Esophagus muscularis mucosa (tissue), 4 donors: Measurements from ENCODE around the gene F7. TPM values are rescaled to one million over a fixed set of nuclear protein-coding genes. Genes with fewer than 3 reads are reported as not detected.

Experiments
- DNase-seq: peaks from one replicate; pipeline ENCODE4 v3.0.0-alpha.2; 2017; ENCODE audit errors: extremely low spot score
- H3K27ac ChIP-seq, 4 donors: fragments of 200-600 bp; sonication (generic); replicated peaks in 1 of 4; 1 replicate in 3 of 4; 2 replicates in 1 of 4; pipeline ENCODE4 v1.5.1; 2016 to 2019; ENCODE audit warnings: mild to moderate bottlenecking in 1 of 4
- H3K27me3 ChIP-seq, 4 donors: fragments of 200-600 bp; sonication (generic); one replicate each; pipeline versions ENCODE4 v1.5.1 to v1.6.0; 2016 to 2019
- H3K36me3 ChIP-seq, 4 donors: fragments of 200-600 bp; sonication (generic); one replicate each; pipeline ENCODE4 v1.5.1; 2016 to 2019
- H3K4me1 ChIP-seq, 4 donors: fragments of 200-600 bp; sonication (generic); one replicate each; pipeline ENCODE4 v1.5.1; 2016 to 2019
- H3K4me3 ChIP-seq, 4 donors: fragments of 200-600 bp; sonication (generic); 1 replicate in 2 of 4; 2 replicates in 2 of 4; pipeline ENCODE4 v1.5.1; 2016 to 2019; ENCODE audit warnings: mild to moderate bottlenecking in 4 of 4, moderate library complexity in 1 of 4
- H3K9me3 ChIP-seq, 4 donors: fragments of 200-600 bp; sonication (generic); 1 replicate in 3 of 4; 2 replicates in 1 of 4; pipeline ENCODE4 v1.5.1; 2016 to 2019
- CTCF ChIP-seq, 3 experiments: fragments of 200-600 bp in 2 of 3; fragments of 450-650 bp in 1 of 3; sonication (generic) in 2 of 3; IDR thresholded peaks; one replicate each; pipeline ENCODE4 v1.5.1; 2017 to 2019; ENCODE audit warnings: antibody characterized with exemption in 3 of 3, mild to moderate bottlenecking in 2 of 3, moderate library complexity in 1 of 3
- EP300 ChIP-seq: sonication (generic); formaldehyde crosslinking; IDR thresholded peaks from one replicate; pipeline ENCODE4 v1.6.1; 2017; ENCODE audit warnings: antibody characterized with exemption
- POLR2A ChIP-seq: fragments of 450-650 bp; IDR thresholded peaks from one replicate; pipeline ENCODE4 v1.6.1; 2017; ENCODE audit warnings: antibody characterized with exemption, moderate library complexity, mild to moderate bottlenecking, low read depth
- POLR2AphosphoS5 ChIP-seq, 2 donors: sonication (generic); formaldehyde crosslinking; IDR thresholded peaks; one replicate each; pipeline ENCODE4 v1.6.1; 2017; ENCODE audit warnings: antibody characterized with exemption in 2 of 2
- WGBS: methylation state at CpG from one replicate; pipeline ENCODE4 v1.1.5; 2018; 5-methylcytosine and 5-hydroxymethylcytosine counted together
- intact Hi-C: fragments of 100-400 bp; cut with DNase I; formaldehyde crosslinking; loops from one replicate; pipeline ENCODE4 v1.15.1; 2023
- total RNA-seq, 4 donors: library from RNA; depleted of rRNA; stranded (reverse); fragments of >200 nt; gene quantifications; one replicate each; pipeline versions ENCODE4 v1.1.0 to v1.2.1, GENCODE V29; 2016

Gene F7
- total RNA-seq, 4 donors from 2014 or later = 0.66 to 1.6 TPM; not detected in 2

GRCh38 chr13:113061796-113062425 lies 43.7 kb upstream of the F7 start:
- DNase-seq = no peak
- peaks cover 0 to 4% (median 0%) of the 10 kb centered on the region in 4 donors for H3K27me3 ChIP-seq
- TF ChIP-seq CTCF (IDR thresholded peaks at IDR 0.05) (no peak), POLR2A (no peak), EP300 (no peak), POLR2AphosphoS5 (IDR thresholded peaks at IDR 0.05) (no peak)
- peaks cover 0 to 59% (median 4%) of the 10 kb centered on the region in 4 donors for H3K36me3 ChIP-seq
- WGBS = 81% methylated on average over 12 of the region's 14 CpGs
- no peak overlapping the region for H3K4me3 ChIP-seq
- intact Hi-C loops = no loop called here
- H3K9me3 ChIP-seq = peaks cover 0 to 8% (median 0%) of the 10 kb centered on the region in 4 donors
- H3K4me1 ChIP-seq = no peaks in the 10 kb centered on the region
- H3K27ac ChIP-seq = no peak overlapping the region

GRCh38 chr13:113062691-113063090 lies 42.9 kb upstream of the F7 start:
- Histone ChIP-seq H3K27me3 (peaks cover 0 to 4% (median 0%) of the 10 kb centered on the region in 4 donors), H3K4me1 (no peaks in the 10 kb centered on the region), H3K27ac (no peak overlapping the region), H3K9me3 (peaks cover 0 to 5% (median 0%) of the 10 kb centered on the region in 4 donors), H3K4me3 (no peak overlapping the region), H3K36me3 (peaks cover 0 to 59% (median 4%) of the 10 kb centered on the region in 4 donors)
- DNase-seq = no peak
- intact Hi-C loops = no loop called here
- no peak for TF ChIP-seq CTCF (IDR thresholded peaks at IDR 0.05)
- 93% methylated on average over 12 of the region's 14 CpGs for WGBS

- H3K36me3 ChIP-seq = peaks cover 0 to 59% (median 4%) of the 10 kb centered on the region in 4 donors
- peaks cover 0 to under 1% (median 0%) of the 10 kb centered on the region in 4 donors for H3K9me3 ChIP-seq
- no peak overlapping the region for H3K4me3 ChIP-seq
- no peak for DNase-seq
- TF ChIP-seq POLR2AphosphoS5 (IDR thresholded peaks at IDR 0.05) = no peak
- TF ChIP-seq CTCF (IDR thresholded peaks at IDR 0.05) = no peak
- TF ChIP-seq POLR2A = no peak
- peaks cover 0 to 4% (median 0%) of the 10 kb centered on the region in 4 donors for H3K27me3 ChIP-seq
- H3K4me1 ChIP-seq = no peaks in the 10 kb centered on the region
- no peak overlapping the region for H3K27ac ChIP-seq
- intact Hi-C loops = no loop called here
- 91% methylated on average over 16 of the region's 22 CpGs for WGBS
These were observed 42.5 kb upstream of the F7 start for GRCh38 chr13:113063091-113063491.

- intact Hi-C loops = no loop called here
- Histone ChIP-seq H3K4me3 (no peak overlapping the region), H3K36me3 (peaks cover 0 to 59% (median 4%) of the 10 kb centered on the region in 4 donors), H3K27me3 (peaks cover 0 to 4% (median 0%) of the 10 kb centered on the region in 4 donors), H3K4me1 (no peaks in the 10 kb centered on the region), H3K9me3 (no peaks in the 10 kb centered on the region), H3K27ac (no peak overlapping the region)
- DNase-seq = no peak
- 85% methylated on average over 27 of the region's 29 CpGs for WGBS
- TF ChIP-seq POLR2A (no peak), POLR2AphosphoS5 (IDR thresholded peaks at IDR 0.05) (no peak), CTCF (IDR thresholded peaks at IDR 0.05) (no peak), EP300 (no peak)
These were observed 41.5 kb upstream of the F7 start for GRCh38 chr13:113064000-113064533.
